Ishikawa (cell line): Measurements from ENCODE around the gene PSMB2.

ENCODE experiments used
- CEBPB ChIP-seq: IDR thresholded peaks from 2 replicates; pipeline ENCODE4 v1.6.1; 2012
- CREB1 ChIP-seq: IDR thresholded peaks from 2 replicates; pipeline ENCODE4 v1.6.1; 2012; ENCODE audit warnings: low read depth
- EGR1 ChIP-seq: IDR thresholded peaks from 2 replicates; pipeline ENCODE4 v1.6.1; 2012
- EP300 ChIP-seq: IDR thresholded peaks from 2 replicates; pipeline ENCODE4 v1.6.1; 2012; ENCODE audit warnings: borderline replicate concordance
- FOXM1 ChIP-seq: IDR thresholded peaks from 2 replicates; pipeline ENCODE4 v1.6.1; 2012; ENCODE audit warnings: low read depth, borderline replicate concordance
- MAX ChIP-seq: IDR thresholded peaks from 2 replicates; pipeline ENCODE4 v1.6.1; 2012
- NFIC ChIP-seq: IDR thresholded peaks from 2 replicates; pipeline ENCODE4 v1.6.1; 2012
- RAD21 ChIP-seq: IDR thresholded peaks from 2 replicates; pipeline ENCODE4 v1.6.1; 2012; ENCODE audit warnings: low read depth
- REST ChIP-seq: IDR thresholded peaks from 2 replicates; pipeline ENCODE4 v1.6.1; 2012; ENCODE audit warnings: low read depth, mild to moderate bottlenecking
- TAF1 ChIP-seq: IDR thresholded peaks from 2 replicates; pipeline ENCODE4 v1.6.1; 2012; ENCODE audit warnings: low read depth, mild to moderate bottlenecking
- TCF12 ChIP-seq: IDR thresholded peaks from 2 replicates; pipeline ENCODE4 v1.6.1; 2012; ENCODE audit warnings: low read depth
- TEAD4 ChIP-seq: IDR thresholded peaks from 2 replicates; pipeline ENCODE4 v1.6.1; 2012
- USF1 ChIP-seq: IDR thresholded peaks from 2 replicates; pipeline ENCODE4 v1.6.1; 2012
- YY1 ChIP-seq: IDR thresholded peaks from 2 replicates; pipeline ENCODE4 v1.6.1; 2012; ENCODE audit warnings: low read depth
- ZBTB7A ChIP-seq: IDR thresholded peaks from 2 replicates; pipeline ENCODE4 v1.6.1; 2012; ENCODE audit warnings: low read depth

Gene PSMB2

GRCh38 chr1:35594005-35594760 is 47.1 kb downstream of the PSMB2 start:
- TF ChIP-seq USF1 (no peak), MAX (no peak), EP300 (no peak), EGR1 (no peak), CEBPB (no peak), TCF12 (no peak), CREB1 (no peak), TAF1 (no peak), YY1 (no peak), RAD21 (no peak), ZBTB7A (no peak)

- no peak for TF ChIP-seq TEAD4
- no peak for TF ChIP-seq USF1
- TF ChIP-seq TAF1 = no peak
- TF ChIP-seq EGR1 = no peak
- no peak for TF ChIP-seq NFIC
- TF ChIP-seq ZBTB7A = no peak
- no peak for TF ChIP-seq MAX
- TF ChIP-seq CEBPB = no peak
- no peak for TF ChIP-seq REST
- TF ChIP-seq YY1 = no peak
- TF ChIP-seq FOXM1 = no peak
- TF ChIP-seq EP300 = no peak
- TF ChIP-seq TCF12 = no peak
- no peak for TF ChIP-seq RAD21
- no peak for TF ChIP-seq CREB1
Measured at GRCh38 chr1:35592991-35593769, 48.1 kb downstream of the PSMB2 start.

GRCh38 chr1:35591211-35591610 is 50.1 kb downstream of the PSMB2 start:
- no peak for TF ChIP-seq FOXM1
- no peak for TF ChIP-seq CREB1
- no peak for TF ChIP-seq RAD21
- no peak for TF ChIP-seq TEAD4
- TF ChIP-seq EP300 = no peak
- no peak for TF ChIP-seq CEBPB

- TF ChIP-seq RAD21 = no peak
- no peak for TF ChIP-seq YY1
- no peak for TF ChIP-seq CREB1
- TF ChIP-seq NFIC = no peak
- no peak for TF ChIP-seq ZBTB7A
- TF ChIP-seq EP300 = no peak
- no peak for TF ChIP-seq REST
- TF ChIP-seq FOXM1 = no peak
- no peak for TF ChIP-seq CEBPB
- TF ChIP-seq EGR1 = no peak
- no peak for TF ChIP-seq MAX
- TF ChIP-seq TAF1 = no peak
- no peak for TF ChIP-seq TCF12
- no peak for TF ChIP-seq TEAD4
- TF ChIP-seq USF1 = no peak
Measured at GRCh38 chr1:35590476-35591040, 50.8 kb downstream of the PSMB2 start.
